ENCODE measurements around the gene CBX8. TPM values are rescaled to one million over a fixed set of nuclear protein-coding genes. Genes with fewer than 3 reads are reported as not detected.

CBX8 gene
- total and polyA plus RNA-seq, 10 donors: 2.1 to 5.6 (median 3.4) TPM

DNA sequence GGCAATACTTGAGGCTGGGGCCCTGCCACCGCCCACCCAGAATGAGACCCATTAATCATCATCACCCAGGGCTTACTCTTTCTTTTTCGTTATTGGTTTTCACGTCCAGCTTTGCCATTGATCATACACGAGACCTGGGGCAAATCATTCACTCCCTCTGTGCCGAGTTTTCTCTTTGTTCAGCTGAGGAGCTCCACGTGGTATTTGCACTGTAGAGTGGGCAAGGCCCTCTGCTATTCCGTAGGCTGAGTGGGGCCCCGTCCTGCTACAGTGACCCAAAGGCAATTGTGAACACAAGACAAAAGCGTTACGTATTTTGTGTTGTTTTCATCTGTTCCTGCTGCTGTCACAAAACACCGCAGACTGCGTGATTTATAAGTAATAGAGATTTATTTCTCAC lies 42.5 kb downstream of the CBX8 start:
- Histone ChIP-seq H3K4me3 (no peak overlapping the region), H3K9me3 (no peaks in the 10 kb centered on the region), H3K27me3 (replicated peaks in 1 of 7) (peaks cover 0 to 95% (median 32%) of the 10 kb centered on the region in 7 donors), H3K4me1 (no peaks in the 10 kb centered on the region), H3K27ac (no peak overlapping the region), H3K36me3 (no peaks in the 10 kb centered on the region)
- DNase-seq: no peak
- TF ChIP-seq POLR2A (IDR thresholded peaks at IDR 0.05) (no peak), POLR2AphosphoS5 (IDR thresholded peaks at IDR 0.05) (no peak)
- TF ChIP-seq, protein P1, sequence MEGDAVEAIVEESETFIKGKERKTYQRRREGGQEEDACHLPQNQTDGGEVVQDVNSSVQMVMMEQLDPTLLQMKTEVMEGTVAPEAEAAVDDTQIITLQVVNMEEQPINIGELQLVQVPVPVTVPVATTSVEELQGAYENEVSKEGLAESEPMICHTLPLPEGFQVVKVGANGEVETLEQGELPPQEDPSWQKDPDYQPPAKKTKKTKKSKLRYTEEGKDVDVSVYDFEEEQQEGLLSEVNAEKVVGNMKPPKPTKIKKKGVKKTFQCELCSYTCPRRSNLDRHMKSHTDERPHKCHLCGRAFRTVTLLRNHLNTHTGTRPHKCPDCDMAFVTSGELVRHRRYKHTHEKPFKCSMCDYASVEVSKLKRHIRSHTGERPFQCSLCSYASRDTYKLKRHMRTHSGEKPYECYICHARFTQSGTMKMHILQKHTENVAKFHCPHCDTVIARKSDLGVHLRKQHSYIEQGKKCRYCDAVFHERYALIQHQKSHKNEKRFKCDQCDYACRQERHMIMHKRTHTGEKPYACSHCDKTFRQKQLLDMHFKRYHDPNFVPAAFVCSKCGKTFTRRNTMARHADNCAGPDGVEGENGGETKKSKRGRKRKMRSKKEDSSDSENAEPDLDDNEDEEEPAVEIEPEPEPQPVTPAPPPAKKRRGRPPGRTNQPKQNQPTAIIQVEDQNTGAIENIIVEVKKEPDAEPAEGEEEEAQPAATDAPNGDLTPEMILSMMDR (IDR thresholded peaks at IDR 0.05 in 8 of 11, conservative IDR thresholded peaks at IDR 0.05 in 3 of 11): no peak
- intact Hi-C loops (cut with DNase I; ENCODE audit: low total_unique reads): no loop called here
- 71 to 84% (median 74%) methylated on average over 12 of the region's 12 CpGs for WGBS, 5 donors

DNA sequence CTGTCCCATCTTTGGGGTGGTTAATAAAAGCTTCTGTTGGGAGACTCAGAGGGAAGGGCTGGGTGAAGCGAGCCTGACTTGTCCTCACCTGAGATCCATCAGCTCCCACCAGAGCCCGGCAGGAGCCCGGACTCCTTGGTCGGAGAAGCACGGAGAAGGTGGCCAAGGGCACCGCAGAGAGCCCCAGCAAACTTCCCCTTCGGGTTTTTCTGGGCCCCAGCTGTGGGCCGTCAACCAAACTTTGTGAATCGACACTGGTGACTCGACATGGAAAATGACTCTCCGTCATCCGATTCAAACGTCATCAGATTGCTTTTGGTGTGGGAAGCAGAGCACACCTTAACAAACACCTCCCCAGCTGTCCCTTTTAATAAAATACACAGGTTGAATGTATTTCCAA lies 44.7 kb downstream of the CBX8 start:
- intact Hi-C loops (cut with DNase I; ENCODE audit: low total_unique reads): no loop called here
- peaks cover 5 to 100% (median 54%) of the 10 kb centered on the region in 7 donors for H3K27me3 ChIP-seq (replicated peaks in 1 of 7)
- no peaks in the 10 kb centered on the region for H3K36me3 ChIP-seq
- 22 to 36% (median 34%) methylated on average over 13 of the region's 13 CpGs for WGBS, 5 donors
- TF ChIP-seq POLR2AphosphoS5 (IDR thresholded peaks at IDR 0.05): no peak
- TF ChIP-seq, protein P1 (IDR thresholded peaks at IDR 0.05 in 8 of 11, conservative IDR thresholded peaks at IDR 0.05 in 3 of 11): no peak
- DNase-seq: no peak
- peaks cover 0 to 14% (median 11%) of the 10 kb centered on the region in 6 donors for H3K4me1 ChIP-seq
- no peak overlapping the region for H3K4me3 ChIP-seq
- H3K9me3 ChIP-seq: no peaks in the 10 kb centered on the region
- H3K27ac ChIP-seq: no peak overlapping the region

DNA sequence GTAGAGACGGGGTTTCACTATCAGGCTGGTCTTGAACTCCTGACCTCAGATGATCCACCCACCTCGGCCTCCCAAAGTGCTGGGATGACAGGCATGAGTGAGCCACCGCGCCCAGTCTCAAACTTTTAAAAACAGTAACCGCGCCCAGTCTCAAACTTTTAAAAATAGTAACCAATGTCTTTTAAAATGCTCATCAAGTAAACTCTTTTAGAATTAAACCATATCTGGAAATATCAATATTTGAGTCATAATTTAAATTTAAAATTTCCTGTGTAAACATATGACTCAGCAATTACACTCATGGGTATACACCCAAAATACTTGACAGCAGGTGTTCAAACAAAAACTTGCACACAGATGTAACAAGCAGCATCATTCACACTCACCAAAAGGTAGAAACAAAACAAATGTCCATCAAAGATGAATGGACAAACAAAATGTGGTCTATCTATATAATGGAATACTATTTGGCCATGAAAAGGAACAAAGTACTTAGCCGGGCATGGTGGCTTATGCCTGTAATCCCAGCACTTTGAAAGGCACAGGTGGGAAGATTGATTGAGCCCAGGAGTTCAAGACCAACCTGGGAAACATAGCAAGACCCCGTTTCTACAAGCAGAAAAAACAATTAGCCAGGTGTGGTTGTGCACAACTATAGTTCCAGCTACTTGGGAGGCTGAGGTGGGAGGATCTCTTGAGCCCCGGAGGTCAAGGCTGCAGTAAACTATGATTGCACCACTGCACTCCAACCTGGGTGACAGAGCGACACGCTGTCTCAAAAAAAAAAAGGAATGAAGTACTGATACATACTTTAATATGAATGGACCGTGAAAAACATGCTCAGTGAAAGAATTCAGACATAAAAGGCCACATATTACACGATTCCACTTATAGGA lies 46.0 kb downstream of the CBX8 start:
- peaks cover 5 to 100% (median 65%) of the 10 kb centered on the region in 7 donors for H3K27me3 ChIP-seq (replicated peaks in 1 of 7)
- TF ChIP-seq POLR2AphosphoS5 (IDR thresholded peaks at IDR 0.05) (no peak), POLR2A (IDR thresholded peaks at IDR 0.05) (no peak)
- TF ChIP-seq, protein P1 (IDR thresholded peaks at IDR 0.05 in 8 of 11, conservative IDR thresholded peaks at IDR 0.05 in 3 of 11): no peak
- DNase-seq: no peak
- H3K27ac ChIP-seq: no peak overlapping the region
- no peak overlapping the region for H3K4me3 ChIP-seq
- intact Hi-C loops (cut with DNase I; ENCODE audit: low total_unique reads): no loop called here
- no peaks in the 10 kb centered on the region for H3K9me3 ChIP-seq
- peaks cover 0 to 27% (median 17%) of the 10 kb centered on the region in 6 donors for H3K4me1 ChIP-seq
- WGBS, 5 donors: 71 to 86% (median 79%) methylated on average over 13 of the region's 13 CpGs
- no peaks in the 10 kb centered on the region for H3K36me3 ChIP-seq

DNA sequence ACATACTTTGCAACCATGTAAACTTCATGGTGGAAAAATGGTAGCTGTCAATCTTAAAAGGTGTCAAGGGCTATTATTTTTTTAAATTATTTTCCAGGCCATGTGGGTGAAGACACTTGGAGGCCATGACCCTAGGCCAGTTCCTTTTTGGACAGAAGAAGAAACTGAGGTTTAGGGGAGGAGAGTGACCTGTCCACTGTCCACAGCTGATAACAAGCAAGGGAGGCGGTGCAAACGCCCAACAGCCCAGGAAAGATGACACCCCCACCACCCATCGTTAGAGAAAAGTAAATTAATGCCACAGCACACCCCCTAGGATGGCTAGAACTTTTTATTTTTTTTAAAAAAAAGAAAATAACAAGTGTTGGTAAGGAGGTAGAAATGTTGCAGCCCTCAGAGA lies 46.9 kb downstream of the CBX8 start:
- DNase-seq: no peak
- Histone ChIP-seq H3K4me3 (no peak overlapping the region), H3K4me1 (peaks cover 0 to 32% (median 20%) of the 10 kb centered on the region in 6 donors), H3K27me3 (replicated peaks in 1 of 7) (peaks cover 5 to 100% (median 65%) of the 10 kb centered on the region in 7 donors), H3K36me3 (no peaks in the 10 kb centered on the region), H3K9me3 (no peaks in the 10 kb centered on the region), H3K27ac (no peak overlapping the region)
- TF ChIP-seq, protein P1 (IDR thresholded peaks at IDR 0.05 in 8 of 11, conservative IDR thresholded peaks at IDR 0.05 in 3 of 11): no peak
- TF ChIP-seq POLR2A (IDR thresholded peaks at IDR 0.05): no peak
- no peak for TF ChIP-seq POLR2AphosphoS5 (IDR thresholded peaks at IDR 0.05)
- 58 to 76% (median 65%) methylated on average over 3 of the region's 3 CpGs for WGBS, 5 donors
- intact Hi-C loops (cut with DNase I; ENCODE audit: low total_unique reads): loop anchor here (10.0 kb wide), 1 partner anchor 85 kb away; the partner anchor contains the start of gene CBX4

All from spleen (tissue), 11 donors.